SK-N-MC (cell line): ENCODE data around the gene ZNF69.
"Not testable (repeated sequence)": the region's sequence is repeated elsewhere in the genome, so short reads cannot be mapped to it uniquely, and the experiment has no call there.

Source experiments
- DNase-seq: peaks from one replicate; pipeline ENCODE4 v3.0.0-alpha.2; 2011; ENCODE audit warnings: low read depth, low spot score
- H3K27ac ChIP-seq: fragments of 200-600 bp; sonication (generic); 2 replicates; pipeline ENCODE4 v1.5.1; 2016; ENCODE audit warnings: mixed run types
- H3K36me3 ChIP-seq: fragments of 200-600 bp; sonication (generic); 2 replicates; pipeline ENCODE4 v1.6.1; 2017; ENCODE audit warnings: antibody characterized with exemption, low read length, mixed read lengths; ENCODE audit not compliant: insufficient read depth
- H3K4me3 ChIP-seq: fragments of 200-600 bp; sonication (generic); 2 replicates; pipeline ENCODE4 v1.5.1; 2016
- H3K9ac ChIP-seq: fragments of 200-600 bp; sonication (generic); 2 replicates; pipeline ENCODE4 v1.8.0; 2017; ENCODE audit warnings: mixed run types, mixed read lengths; ENCODE audit not compliant: insufficient read length
- H3K9me3 ChIP-seq: fragments of 200-600 bp; sonication (generic); 2 replicates; pipeline ENCODE4 v1.6.1; 2017; ENCODE audit warnings: low read depth, mild to moderate bottlenecking, antibody characterized with exemption, low read length, moderate library complexity, mixed read lengths
- EZH2 ChIP-seq: fragments of 200-600 bp; sonication (generic); IDR thresholded peaks from one replicate; pipeline ENCODE4 v1.6.1; 2017; ENCODE audit warnings: antibody characterized with exemption
- FOXP2 ChIP-seq: optimal IDR thresholded peaks from 2 replicates; pipeline ENCODE3; 2011; ENCODE audit warnings: mild to moderate bottlenecking, moderate library complexity; ENCODE audit not compliant: insufficient read depth; ENCODE audit errors: extremely low read length, control extremely low read depth
- POLR2AphosphoS5 ChIP-seq: IDR thresholded peaks from 2 replicates; pipeline ENCODE4 v1.6.1; 2012; ENCODE audit warnings: mild to moderate bottlenecking, low read depth, low read length, borderline replicate concordance

Gene ZNF69

GRCh38 chr19:11887611-11888531 lies at the start of gene ZNF69:
ZNF69 (plus strand) TSS chr19:11887782; CDS start chr19:11887924, 142 bp downstream.
- Histone ChIP-seq H3K4me3 (peak within 1 kb of the TSS; percentile 80), H3K27ac (no peak within 1 kb of the TSS), H3K9ac (peak within 1 kb of the TSS; percentile 54), H3K9me3 (no peaks in the 10 kb centered on the region), H3K36me3 (no peaks in the 10 kb centered on the region)
- no peak for DNase-seq
- TF ChIP-seq EZH2, result no peak
- no peak for TF ChIP-seq FOXP2
- peak; percentile 57 for TF ChIP-seq POLR2AphosphoS5

- TF ChIP-seq FOXP2, result no peak
- TF ChIP-seq EZH2, result no peak
- no peak for TF ChIP-seq POLR2AphosphoS5
- H3K36me3 ChIP-seq, result no peaks in the 10 kb centered on the region
- no peak for DNase-seq
- H3K9me3 ChIP-seq, result no peaks in the 10 kb centered on the region
- no peak overlapping the region for H3K4me3 ChIP-seq
- H3K27ac ChIP-seq, result no peak overlapping the region
- H3K9ac ChIP-seq, result no peak overlapping the region
These were observed 43.9 kb upstream of the ZNF69 start for GRCh38 chr19:11843722-11844121.

GRCh38 chr19:11847615-11848014 lies 40.0 kb upstream of the ZNF69 start:
- H3K9me3 ChIP-seq, H3K4me3 ChIP-seq, H3K27ac ChIP-seq, DNase-seq, H3K9ac ChIP-seq, H3K36me3 ChIP-seq: not testable (repeated sequence)

- no peak overlapping the region for H3K27ac ChIP-seq
- no peak overlapping the region for H3K9ac ChIP-seq
- no peaks in the 10 kb centered on the region for H3K9me3 ChIP-seq
- no peaks in the 10 kb centered on the region for H3K36me3 ChIP-seq
- no peak for DNase-seq
- TF ChIP-seq POLR2AphosphoS5, result no peak
- no peak for TF ChIP-seq FOXP2
- no peak for TF ChIP-seq EZH2
- peak overlapping the region; percentile 63; the same call in 1 of the 2 replicates for H3K4me3 ChIP-seq
These were observed 39.4 kb upstream of the ZNF69 start for GRCh38 chr19:11848200-11848593.

- TF ChIP-seq FOXP2 (no peak), POLR2AphosphoS5 (no peak), EZH2 (no peak)
- DNase-seq, result no peak
- peak within 1 kb of the TSS; percentile 63 for H3K4me3 ChIP-seq
- no peak within 1 kb of the TSS for H3K27ac ChIP-seq
- no peaks in the 10 kb centered on the region for H3K36me3 ChIP-seq
- H3K9ac ChIP-seq, result no peak within 1 kb of the TSS
- no peaks in the 10 kb centered on the region for H3K9me3 ChIP-seq
These were observed 38.8 kb upstream of the ZNF69 start, which contains the start of gene ZNF439 for GRCh38 chr19:11848594-11849469. ZNF439 (plus strand) TSS chr19:11848726; CDS start chr19:11848868, 142 bp downstream.

- H3K4me3 ChIP-seq, H3K9me3 ChIP-seq: not testable (repeated sequence)
These were observed 37.3 kb upstream of the ZNF69 start for GRCh38 chr19:11850289-11850688.

GRCh38 chr19:11853358-11853757 lies 34.2 kb upstream of the ZNF69 start:
- Histone ChIP-seq H3K4me3 (no peak overlapping the region), H3K9ac (no peak overlapping the region), H3K9me3 (no peaks in the 10 kb centered on the region), H3K27ac (no peak overlapping the region), H3K36me3 (no peaks in the 10 kb centered on the region)
- TF ChIP-seq EZH2 (no peak), POLR2AphosphoS5 (no peak), FOXP2 (no peak)
- no peak for DNase-seq

More at GRCh38 chr19:11850289-11850688, 37.3 kb upstream of the ZNF69 start:
- H3K36me3 ChIP-seq, H3K9ac ChIP-seq, DNase-seq, H3K27ac ChIP-seq: not testable (repeated sequence)

GRCh38 chr19:11856596-11857250 lies 30.9 kb upstream of the ZNF69 start:
- no peaks in the 10 kb centered on the region for H3K9me3 ChIP-seq
- no peak for DNase-seq
- no peak overlapping the region for H3K4me3 ChIP-seq
- TF ChIP-seq EZH2 (no peak), FOXP2 (no peak), POLR2AphosphoS5 (no peak)
- H3K9ac ChIP-seq, result no peak overlapping the region
- no peak overlapping the region for H3K27ac ChIP-seq
- H3K36me3 ChIP-seq, result no peaks in the 10 kb centered on the region

- H3K4me3 ChIP-seq, result no peak overlapping the region
- H3K36me3 ChIP-seq, result no peaks in the 10 kb centered on the region
- H3K27ac ChIP-seq, result no peak overlapping the region
- no peak overlapping the region for H3K9ac ChIP-seq
- no peak for DNase-seq
- no peak for TF ChIP-seq POLR2AphosphoS5
- no peak for TF ChIP-seq FOXP2
- TF ChIP-seq EZH2, result no peak
- H3K9me3 ChIP-seq, result no peaks in the 10 kb centered on the region
These were observed 26.9 kb upstream of the ZNF69 start for GRCh38 chr19:11860721-11861120.
